Erythroblast (primary cell): ENCODE data around the gene FAM13A.

ENCODE experiments used
- GATA1 ChIP-seq: IDR thresholded peaks from 2 replicates; pipeline ENCODE4 v1.6.1; 2011; ENCODE audit warnings: low read depth, mild to moderate bottlenecking, control low read depth, low read length, moderate library complexity
- POLR2A ChIP-seq: IDR thresholded peaks from 2 replicates; pipeline ENCODE4 v1.6.1; 2011; ENCODE audit warnings: mild to moderate bottlenecking, low read length

DNA sequence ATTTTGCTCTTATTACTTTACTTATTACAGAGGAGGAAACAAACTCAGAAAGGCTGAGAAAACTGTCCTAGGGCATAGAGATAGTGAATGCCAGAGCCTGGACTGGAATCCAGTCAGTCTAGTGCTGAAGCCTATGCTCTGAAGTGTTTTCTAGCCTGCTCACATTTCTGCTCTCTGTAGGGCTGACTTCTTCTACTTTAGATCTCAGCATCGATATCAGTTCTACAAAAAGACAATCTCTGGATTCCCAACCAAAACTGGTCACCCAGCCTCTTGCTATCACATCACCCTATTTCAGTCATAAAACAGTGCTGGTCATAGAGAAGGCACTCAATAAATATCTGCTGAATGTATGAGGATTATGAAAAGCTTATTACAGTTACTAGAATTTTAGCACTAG is 87.2 kb downstream of the FAM13A start:
- TF ChIP-seq POLR2A (no peak), GATA1 (no peak)
